Brain microvascular endothelial cell (primary cell): ENCODE results near the gene AKAP17A.
A peak's percentile ranks its signal among the peaks of the same experiment; 100 is the strongest.

Experiments
- DNase-seq: peaks from one replicate; pipeline ENCODE4 v3.0.0-alpha.2; 2020
- H3K27ac ChIP-seq: fragments of 250-450 bp; sonication (Bioruptor Pico); 2 replicates; pipeline ENCODE4 v1.5.1; 2020; ENCODE audit warnings: mild to moderate bottlenecking, moderate library complexity
- H3K27me3 ChIP-seq: fragments of 250-450 bp; sonication (Bioruptor Pico); replicated peaks from 2 replicates; pipeline ENCODE4 v1.5.1; 2020; ENCODE audit warnings: mild to moderate bottlenecking
- H3K36me3 ChIP-seq: fragments of 250-450 bp; sonication (Bioruptor Pico); replicated peaks from 2 replicates; pipeline ENCODE4 v1.5.1; 2020; ENCODE audit warnings: mild to moderate bottlenecking
- H3K4me3 ChIP-seq: 2 replicates; pipeline ENCODE4 v1.5.1; 2011; ENCODE audit warnings: low read depth, mild to moderate bottlenecking, control low read depth, low read length, moderate library complexity
- in situ Hi-C: cut with HindIII; loops from 2 replicates; pipeline ENCODE4 v1.10.0; 2017; ENCODE audit warnings: low sequenced_read_pairs, low pct_ligation_motif_present
- TF ChIP-seq, protein P1 (sequence below): IDR thresholded peaks from 2 replicates; pipeline ENCODE4 v1.5.1; 2011; ENCODE audit warnings: low read depth, mild to moderate bottlenecking, moderate library complexity, low read length, control low read depth, inconsistent platforms; ENCODE audit errors: missing control alignments

AKAP17A gene

DNA sequence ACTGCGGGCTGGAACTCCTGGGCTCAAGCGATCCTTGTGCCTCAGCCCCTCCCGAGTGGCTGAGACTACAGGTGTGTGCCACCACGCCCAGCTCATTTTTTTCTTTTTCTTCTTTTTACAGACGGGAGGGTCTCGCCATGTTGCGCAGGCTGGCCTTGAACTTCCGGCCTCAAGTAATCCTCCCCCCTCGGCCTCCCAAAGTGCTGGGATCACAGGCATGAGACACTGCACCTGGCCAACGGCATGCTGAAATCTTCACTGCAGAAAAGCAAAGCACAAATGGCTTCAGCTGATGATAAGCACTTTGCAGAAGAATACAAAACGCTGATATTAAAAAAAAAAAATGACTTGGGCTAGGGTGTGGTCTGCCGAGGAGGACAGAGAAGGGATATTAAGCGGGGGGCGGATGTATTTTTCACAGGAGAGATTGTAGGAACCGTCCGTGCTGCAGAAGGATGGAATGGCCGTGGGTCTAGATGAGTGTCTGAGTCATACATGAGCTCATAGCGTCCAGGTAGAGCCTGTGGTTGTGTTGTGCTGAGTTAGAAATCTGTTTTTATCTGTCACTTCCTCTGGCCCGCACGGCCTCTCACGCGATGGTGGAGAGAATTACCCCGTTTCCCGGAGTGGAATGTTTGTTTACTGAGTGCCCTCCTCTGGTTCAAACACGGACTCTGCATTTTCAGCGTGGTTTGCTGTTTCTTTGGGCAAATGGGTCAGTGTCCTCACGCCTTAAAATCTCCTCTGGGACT is 8.5 kb upstream of the AKAP17A start:
- no peaks in the 10 kb centered on the region for H3K36me3 ChIP-seq
- TF ChIP-seq, protein P1, sequence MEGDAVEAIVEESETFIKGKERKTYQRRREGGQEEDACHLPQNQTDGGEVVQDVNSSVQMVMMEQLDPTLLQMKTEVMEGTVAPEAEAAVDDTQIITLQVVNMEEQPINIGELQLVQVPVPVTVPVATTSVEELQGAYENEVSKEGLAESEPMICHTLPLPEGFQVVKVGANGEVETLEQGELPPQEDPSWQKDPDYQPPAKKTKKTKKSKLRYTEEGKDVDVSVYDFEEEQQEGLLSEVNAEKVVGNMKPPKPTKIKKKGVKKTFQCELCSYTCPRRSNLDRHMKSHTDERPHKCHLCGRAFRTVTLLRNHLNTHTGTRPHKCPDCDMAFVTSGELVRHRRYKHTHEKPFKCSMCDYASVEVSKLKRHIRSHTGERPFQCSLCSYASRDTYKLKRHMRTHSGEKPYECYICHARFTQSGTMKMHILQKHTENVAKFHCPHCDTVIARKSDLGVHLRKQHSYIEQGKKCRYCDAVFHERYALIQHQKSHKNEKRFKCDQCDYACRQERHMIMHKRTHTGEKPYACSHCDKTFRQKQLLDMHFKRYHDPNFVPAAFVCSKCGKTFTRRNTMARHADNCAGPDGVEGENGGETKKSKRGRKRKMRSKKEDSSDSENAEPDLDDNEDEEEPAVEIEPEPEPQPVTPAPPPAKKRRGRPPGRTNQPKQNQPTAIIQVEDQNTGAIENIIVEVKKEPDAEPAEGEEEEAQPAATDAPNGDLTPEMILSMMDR: no peak
- no peaks in the 10 kb centered on the region for H3K27me3 ChIP-seq
- no peak overlapping the region for H3K4me3 ChIP-seq
- in situ Hi-C loops: no loop called here
- DNase-seq: peak; percentile 67
- H3K27ac ChIP-seq: no peak overlapping the region

DNA sequence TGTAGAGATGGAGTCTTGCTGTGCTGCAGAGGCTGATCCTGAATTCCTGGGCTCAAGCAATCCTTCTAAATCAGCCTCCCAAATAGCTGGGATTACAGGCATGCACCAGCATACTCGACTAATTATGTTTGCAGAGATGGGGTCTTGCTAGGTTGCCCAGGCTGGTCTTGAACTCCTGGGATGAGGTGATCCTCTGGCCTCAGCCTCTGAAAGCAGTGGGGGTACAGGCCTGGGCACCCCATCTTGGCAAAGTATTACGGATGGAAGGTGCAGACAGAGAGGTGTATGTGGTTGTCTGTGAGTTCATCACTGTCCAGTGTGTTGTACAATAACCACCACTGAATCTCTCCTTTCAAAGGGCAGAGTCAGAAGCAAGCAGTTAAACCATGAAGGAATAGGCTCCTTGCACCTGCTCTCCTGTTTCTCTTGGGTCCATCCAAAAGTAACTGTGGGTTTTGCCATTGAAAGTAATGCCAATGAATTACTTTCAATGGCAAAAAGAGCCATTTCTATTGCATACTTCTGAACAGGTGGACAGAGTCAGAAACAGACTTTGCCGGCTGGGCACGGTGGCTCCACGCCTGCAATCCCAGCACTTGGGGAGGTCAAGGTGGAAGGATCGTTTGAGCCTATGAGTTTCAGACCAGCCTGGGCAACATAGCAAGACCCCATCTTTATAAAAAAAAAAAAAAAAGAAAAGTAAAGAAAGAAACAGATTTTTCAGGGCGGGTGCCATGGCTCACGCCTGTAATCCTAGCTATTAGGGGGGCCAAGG is 7.0 kb upstream of the AKAP17A start:
- no peak for DNase-seq
- Histone ChIP-seq H3K4me3 (no peak overlapping the region), H3K36me3 (no peaks in the 10 kb centered on the region), H3K27me3 (no peaks in the 10 kb centered on the region), H3K27ac (no peak overlapping the region)
- in situ Hi-C loops: no loop called here
- TF ChIP-seq, protein P1: no peak

DNA sequence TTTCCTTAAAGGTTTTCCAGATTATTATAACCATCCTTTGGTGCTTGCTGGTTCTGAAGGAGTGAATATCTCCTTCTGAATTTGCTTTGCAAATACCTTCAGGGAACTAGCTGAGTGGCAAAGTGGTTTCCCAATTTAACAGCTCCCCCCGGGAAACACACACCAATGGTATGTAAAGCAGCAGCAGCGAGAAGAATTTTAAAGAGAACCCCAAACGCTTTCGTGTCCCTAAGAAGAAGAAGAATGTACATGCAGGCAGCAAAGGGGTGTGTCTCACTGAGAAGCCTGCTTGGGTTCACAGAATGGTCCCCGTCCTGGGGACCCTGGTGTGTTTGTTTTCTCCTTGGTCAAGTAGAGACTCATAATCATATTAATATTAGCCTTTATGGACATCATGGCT is 4.2 kb upstream of the AKAP17A start:
- no peak for DNase-seq
- Histone ChIP-seq H3K27ac (no peak overlapping the region), H3K4me3 (no peak overlapping the region), H3K36me3 (no peaks in the 10 kb centered on the region), H3K27me3 (no peaks in the 10 kb centered on the region)
- TF ChIP-seq, protein P1: no peak
- in situ Hi-C loops: no loop called here

DNA sequence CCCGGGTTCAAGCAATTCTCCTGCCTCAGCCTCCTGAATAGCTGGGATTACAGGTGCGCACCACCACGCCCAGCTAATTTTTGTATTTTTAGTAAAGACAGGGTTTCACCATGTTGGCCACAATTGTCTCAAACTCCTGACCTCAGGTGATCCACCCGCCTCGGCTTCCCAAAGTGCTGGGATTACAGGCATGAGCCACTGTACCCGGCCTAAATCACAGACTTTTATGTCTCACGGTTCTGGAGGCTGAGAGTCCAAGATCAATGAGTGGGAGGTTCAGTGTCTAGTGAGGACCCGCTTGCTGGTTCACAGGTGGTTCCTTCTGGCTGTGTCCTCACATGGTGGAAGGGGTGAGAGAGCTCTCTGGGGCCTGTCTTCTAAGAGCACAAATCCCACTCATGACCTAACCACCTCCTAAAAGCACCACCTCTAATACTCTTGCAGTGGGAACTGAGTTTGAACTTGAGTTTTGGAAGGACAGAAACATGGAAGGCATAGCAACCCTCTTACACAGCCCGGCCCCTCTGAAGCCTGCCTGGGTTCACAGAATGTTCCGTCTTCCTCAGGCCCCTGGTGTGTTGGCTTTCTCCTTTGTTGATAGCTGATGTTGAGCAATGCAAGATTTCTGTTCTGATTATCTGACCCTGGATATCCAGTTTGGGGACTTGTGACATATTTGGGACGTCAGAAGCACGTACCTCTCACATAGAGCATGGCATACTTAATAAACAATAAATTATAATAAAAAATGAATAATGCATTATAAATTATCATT is 1.9 kb upstream of the AKAP17A start:
- TF ChIP-seq, protein P1: no peak
- Histone ChIP-seq H3K36me3 (peaks cover 12% of the 10 kb centered on the region), H3K4me3 (no peak overlapping the region), H3K27me3 (no peaks in the 10 kb centered on the region), H3K27ac (no peak overlapping the region)
- in situ Hi-C loops: no loop called here
- no peak for DNase-seq

DNA sequence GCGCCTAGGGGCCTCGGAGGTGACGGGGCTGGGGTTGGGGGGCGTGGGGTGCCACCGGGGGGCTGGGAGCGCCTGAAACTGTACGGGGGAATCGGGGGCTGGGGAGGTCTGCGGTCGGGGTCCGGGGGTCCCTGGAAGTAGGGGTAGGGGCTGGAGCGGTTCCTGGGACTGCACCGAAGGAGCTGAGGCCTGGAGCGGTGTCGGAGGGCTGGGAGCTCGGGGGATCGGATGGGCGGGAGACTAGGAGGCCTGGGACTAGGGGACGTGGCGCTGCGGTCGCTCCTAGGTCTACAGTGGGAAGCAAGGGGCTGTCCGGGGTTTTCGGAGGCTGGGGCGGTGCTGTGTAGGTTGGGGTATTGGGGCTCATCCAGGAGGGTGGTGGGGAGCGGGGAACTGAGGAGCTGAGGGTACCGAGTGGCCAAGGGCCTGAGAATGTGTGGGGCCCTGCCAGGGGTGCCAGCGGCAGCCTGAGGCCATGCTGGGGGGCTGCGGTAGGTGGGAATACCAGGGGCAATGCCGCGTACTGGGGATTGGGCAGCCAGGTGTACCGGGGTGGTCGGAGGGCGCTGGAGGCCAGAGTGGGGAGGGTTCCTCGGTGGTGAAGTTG is 562 bp downstream of the AKAP17A start:
- Histone ChIP-seq H3K27me3 (no peaks in the 10 kb centered on the region), H3K36me3 (peaks cover 26% of the 10 kb centered on the region), H3K27ac (peak overlapping the region; percentile 86), H3K4me3 (peak overlapping the region; percentile 92)
- in situ Hi-C loops: no loop called here
- TF ChIP-seq, protein P1: no peak
- no peak for DNase-seq
